ENCODE measurements around the gene DGCR2. TPM values are rescaled to one million over a fixed set of nuclear protein-coding genes. Genes with fewer than 3 reads are reported as not detected.

DGCR2 gene
- total RNA-seq, 4 donors from 2014 or later: 44.1 to 76.5 (median 56.3) TPM

GRCh38 chr22:19125474-19126308, 3.5 kb upstream of the DGCR2 start:
- Histone ChIP-seq H3K9me3 (no peaks in the 10 kb centered on the region), H3K27ac (no peak overlapping the region), H3K4me3 (no peak overlapping the region), H3K4me1 (peaks cover 0 to 18% (median 8%) of the 10 kb centered on the region in 3 donors), H3K36me3 (no peaks in the 10 kb centered on the region), H3K27me3 (no peaks in the 10 kb centered on the region)
- TF ChIP-seq POLR2A (IDR thresholded peaks at IDR 0.05) (no peak), POLR2AphosphoS5 (IDR thresholded peaks at IDR 0.05) (no peak), EP300 (IDR thresholded peaks at IDR 0.05) (no peak)
- TF ChIP-seq, protein P1, sequence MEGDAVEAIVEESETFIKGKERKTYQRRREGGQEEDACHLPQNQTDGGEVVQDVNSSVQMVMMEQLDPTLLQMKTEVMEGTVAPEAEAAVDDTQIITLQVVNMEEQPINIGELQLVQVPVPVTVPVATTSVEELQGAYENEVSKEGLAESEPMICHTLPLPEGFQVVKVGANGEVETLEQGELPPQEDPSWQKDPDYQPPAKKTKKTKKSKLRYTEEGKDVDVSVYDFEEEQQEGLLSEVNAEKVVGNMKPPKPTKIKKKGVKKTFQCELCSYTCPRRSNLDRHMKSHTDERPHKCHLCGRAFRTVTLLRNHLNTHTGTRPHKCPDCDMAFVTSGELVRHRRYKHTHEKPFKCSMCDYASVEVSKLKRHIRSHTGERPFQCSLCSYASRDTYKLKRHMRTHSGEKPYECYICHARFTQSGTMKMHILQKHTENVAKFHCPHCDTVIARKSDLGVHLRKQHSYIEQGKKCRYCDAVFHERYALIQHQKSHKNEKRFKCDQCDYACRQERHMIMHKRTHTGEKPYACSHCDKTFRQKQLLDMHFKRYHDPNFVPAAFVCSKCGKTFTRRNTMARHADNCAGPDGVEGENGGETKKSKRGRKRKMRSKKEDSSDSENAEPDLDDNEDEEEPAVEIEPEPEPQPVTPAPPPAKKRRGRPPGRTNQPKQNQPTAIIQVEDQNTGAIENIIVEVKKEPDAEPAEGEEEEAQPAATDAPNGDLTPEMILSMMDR (IDR thresholded peaks at IDR 0.05): no peak
- no peak for ATAC-seq
- WGBS, 2 donors (ENCODE audit: low coverage in 1 of 2): 69 to 80% methylated on average over 5 to 7 of the region's 21 CpGs

GRCh38 chr22:19125011-19125410, 2.8 kb upstream of the DGCR2 start:
- Histone ChIP-seq H3K4me1 (peaks cover 0 to 25% (median 15%) of the 10 kb centered on the region in 3 donors), H3K4me3 (no peak overlapping the region), H3K27ac (no peak overlapping the region), H3K9me3 (no peaks in the 10 kb centered on the region), H3K36me3 (no peaks in the 10 kb centered on the region), H3K27me3 (no peaks in the 10 kb centered on the region)
- TF ChIP-seq, protein P1 (IDR thresholded peaks at IDR 0.05): no peak
- TF ChIP-seq POLR2AphosphoS5 (IDR thresholded peaks at IDR 0.05) (no peak), EP300 (IDR thresholded peaks at IDR 0.05) (no peak), POLR2A (IDR thresholded peaks at IDR 0.05) (no peak)
- 93% methylated on average over 3 of the region's 11 CpGs; no CpG with 5 or more reads in 1 of the 2 donors for WGBS, 2 donors (ENCODE audit: low coverage in 1 of 2)
- no peak for ATAC-seq

DNA sequence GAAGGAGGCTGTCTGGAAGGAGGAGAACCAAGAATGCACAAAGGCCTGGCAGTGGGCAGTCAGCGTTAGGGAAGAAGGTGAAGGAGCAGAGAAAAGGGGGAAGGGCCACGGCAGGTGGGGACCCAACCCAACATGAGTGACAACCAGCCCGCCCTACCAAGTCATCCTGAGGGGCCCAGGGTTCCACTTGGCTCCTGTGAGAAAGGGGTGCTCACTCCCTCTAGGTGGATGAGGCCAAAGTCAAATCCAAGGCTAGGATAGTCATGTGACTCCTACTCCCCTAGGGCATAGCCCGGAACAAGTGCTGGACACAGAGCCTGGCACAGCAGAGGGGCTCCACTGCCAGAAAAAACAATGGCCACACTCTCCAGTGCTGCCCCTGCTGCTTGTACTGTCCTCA, 2.2 kb upstream of the DGCR2 start:
- H3K4me3 ChIP-seq: no peak overlapping the region
- no peak overlapping the region for H3K27ac ChIP-seq
- no peaks in the 10 kb centered on the region for H3K27me3 ChIP-seq
- no peak for TF ChIP-seq POLR2A (IDR thresholded peaks at IDR 0.05)
- TF ChIP-seq, protein P1 (IDR thresholded peaks at IDR 0.05): no peak
- TF ChIP-seq POLR2AphosphoS5 (IDR thresholded peaks at IDR 0.05): no peak
- TF ChIP-seq EP300 (IDR thresholded peaks at IDR 0.05): no peak
- 83% methylated on average over 2 of the region's 4 CpGs; no CpG with 5 or more reads in 1 of the 2 donors for WGBS, 2 donors (ENCODE audit: low coverage in 1 of 2)
- no peaks in the 10 kb centered on the region for H3K9me3 ChIP-seq
- H3K36me3 ChIP-seq: no peaks in the 10 kb centered on the region
- ATAC-seq: no peak
- peaks cover 0 to 31% (median 19%) of the 10 kb centered on the region in 3 donors for H3K4me1 ChIP-seq

GRCh38 chr22:19123936-19124335, 1.7 kb upstream of the DGCR2 start:
- Histone ChIP-seq H3K4me1 (peaks cover 0 to 36% (median 20%) of the 10 kb centered on the region in 3 donors), H3K27me3 (no peaks in the 10 kb centered on the region), H3K9me3 (no peaks in the 10 kb centered on the region), H3K36me3 (no peaks in the 10 kb centered on the region), H3K4me3 (no peak overlapping the region), H3K27ac (no peak overlapping the region)
- WGBS, 2 donors (ENCODE audit: low coverage in 1 of 2): 93 to 94% methylated on average over 4 of the region's 4 CpGs
- TF ChIP-seq, protein P1 (IDR thresholded peaks at IDR 0.05): no peak
- TF ChIP-seq POLR2A (IDR thresholded peaks at IDR 0.05) (no peak), POLR2AphosphoS5 (IDR thresholded peaks at IDR 0.05) (no peak), EP300 (IDR thresholded peaks at IDR 0.05) (no peak)
- no peak for ATAC-seq
